Body of pancreas (tissue), 4 donors: ENCODE data around the gene SLCO3A1.

Experiments
- CTCF ChIP-seq, 7 experiments: fragments of 450-650 bp in 4 of 7; fragments of 200-600 bp in 3 of 7; sonication (generic) in 3 of 7; IDR thresholded peaks; one replicate each; pipeline ENCODE4 v1.5.1; 2016 to 2019; ENCODE audit warnings: antibody characterized with exemption in 7 of 7
- POLR2A ChIP-seq, 3 donors: fragments of 450-650 bp; IDR thresholded peaks; one replicate each; pipeline ENCODE4 v1.6.1; 2016; ENCODE audit warnings: antibody characterized with exemption in 3 of 3, mild to moderate bottlenecking in 2 of 3

DNA sequence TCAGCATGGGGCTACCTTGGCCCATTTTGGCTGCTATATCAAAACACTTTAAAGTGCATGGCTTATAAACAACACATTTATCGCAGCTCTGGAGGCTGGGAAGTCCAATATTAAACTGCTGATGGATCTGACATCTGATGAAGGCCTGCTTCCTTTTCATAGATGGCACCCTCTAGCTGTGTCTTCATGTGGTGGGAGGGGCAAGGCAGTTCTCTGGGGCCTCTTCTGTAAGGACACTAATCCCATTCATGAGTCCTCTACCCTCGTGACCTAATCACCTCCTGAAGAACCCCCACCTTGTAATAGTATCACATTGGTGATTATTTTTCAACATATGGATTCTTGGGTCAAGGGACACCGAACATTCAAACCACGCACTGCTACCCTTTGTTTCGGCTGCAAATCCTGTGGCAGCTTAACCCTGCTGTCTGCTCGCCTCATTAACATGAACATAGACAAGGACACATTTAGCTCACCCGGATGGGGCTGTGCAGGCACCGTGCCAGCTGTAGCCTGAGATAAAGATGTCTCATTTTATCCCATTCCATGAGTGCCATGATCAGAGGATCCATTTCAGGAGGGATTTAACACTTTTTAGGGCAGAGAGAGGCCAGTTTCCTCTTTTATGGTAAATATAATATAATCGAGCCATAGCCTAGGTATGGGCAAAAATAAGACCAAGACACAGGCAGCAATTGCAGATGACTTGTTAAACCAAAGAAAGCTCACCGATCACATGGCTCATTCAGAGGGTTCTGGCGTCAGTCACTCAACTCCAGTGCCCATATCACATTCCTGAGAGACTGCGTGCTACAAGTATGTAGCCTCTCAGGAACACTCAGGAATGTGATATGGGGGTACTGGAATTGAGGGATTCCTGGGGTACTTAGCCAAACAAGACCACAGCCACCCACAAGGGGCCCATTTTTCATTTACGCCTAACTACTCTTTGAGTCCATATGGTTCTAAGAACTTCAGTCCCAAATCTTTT, 289.0 kb downstream of the SLCO3A1 start:
- TF ChIP-seq POLR2A (IDR thresholded peaks at IDR 0.05) (no peak), CTCF (IDR thresholded peaks at IDR 0.05) (no peak)
